Vagina (tissue), 2 donors: ENCODE measurements around the gene CNTN5. TPM values are rescaled to one million over a fixed set of nuclear protein-coding genes. Genes with fewer than 3 reads are reported as not detected.

ENCODE experiments used
- DNase-seq, 2 donors: peaks; one replicate each; pipeline ENCODE4 v3.0.0-alpha.2; 2017; ENCODE audit errors: extremely low spot score in 2 of 2
- H3K27ac ChIP-seq: fragments of 200-600 bp; sonication (generic); one replicate; pipeline ENCODE4 v1.5.1; 2019
- H3K27me3 ChIP-seq: fragments of 200-600 bp; sonication (generic); one replicate; pipeline ENCODE4 v1.5.1; 2019
- H3K36me3 ChIP-seq, 2 donors: fragments of 200-600 bp; sonication (generic); one replicate each; pipeline ENCODE4 v1.5.1; 2017 to 2019
- H3K4me1 ChIP-seq: fragments of 200-600 bp; sonication (generic); one replicate; pipeline ENCODE4 v1.5.1; 2019
- H3K4me3 ChIP-seq, 2 donors: fragments of 200-600 bp; sonication (generic); 1 replicate in 1 of 2; 2 replicates in 1 of 2; pipeline ENCODE4 v1.5.1; 2016 to 2019
- H3K9me3 ChIP-seq: fragments of 200-600 bp; sonication (generic); one replicate; pipeline ENCODE4 v1.5.1; 2019
- POLR2A ChIP-seq, 2 donors: fragments of 450-650 bp; IDR thresholded peaks; one replicate each; pipeline ENCODE4 v1.6.1; 2017; ENCODE audit warnings: antibody characterized with exemption in 2 of 2, mild to moderate bottlenecking in 2 of 2, moderate library complexity in 2 of 2
- POLR2AphosphoS5 ChIP-seq, 2 donors: sonication (generic); formaldehyde crosslinking; IDR thresholded peaks; one replicate each; pipeline ENCODE4 v1.9.0; 2017; ENCODE audit warnings: antibody characterized with exemption in 2 of 2, mild to moderate bottlenecking in 2 of 2, low read depth in 1 of 2; ENCODE audit not compliant: insufficient read depth in 1 of 2
- intact Hi-C: fragments of 100-400 bp; cut with DNase I; formaldehyde crosslinking; loops from one replicate; pipeline ENCODE4 v1.15.1; 2023
- total RNA-seq: library from RNA; depleted of rRNA; stranded (reverse); fragments of >200 nt; gene quantifications from one replicate; pipeline ENCODE4 v1.2.3, GENCODE V29; 2016
- TF ChIP-seq, protein P1 (sequence below), 3 experiments: fragments of 450-650 bp in 2 of 3; fragments of 200-600 bp in 1 of 3; sonication (generic) in 1 of 3; IDR thresholded peaks; one replicate each; pipeline ENCODE4 v1.5.1; 2017 to 2019; ENCODE audit warnings: antibody characterized with exemption in 3 of 3, mild to moderate bottlenecking in 2 of 3, moderate library complexity in 2 of 3

Gene CNTN5
- total RNA-seq, 1 donor from 2014 or later: 0.25 TPM

GRCh38 chr11:99509863-99510262, 489.1 kb downstream of the CNTN5 start:
- H3K36me3 ChIP-seq: no peaks in the 10 kb centered on the region
- no peaks in the 10 kb centered on the region for H3K4me1 ChIP-seq
- no peak for TF ChIP-seq POLR2A (IDR thresholded peaks at IDR 0.05)
- TF ChIP-seq POLR2AphosphoS5 (IDR thresholded peaks at IDR 0.05; ENCODE audit: insufficient read depth in 1 of 2, low read depth in 1 of 2): no peak
- TF ChIP-seq, protein P1, sequence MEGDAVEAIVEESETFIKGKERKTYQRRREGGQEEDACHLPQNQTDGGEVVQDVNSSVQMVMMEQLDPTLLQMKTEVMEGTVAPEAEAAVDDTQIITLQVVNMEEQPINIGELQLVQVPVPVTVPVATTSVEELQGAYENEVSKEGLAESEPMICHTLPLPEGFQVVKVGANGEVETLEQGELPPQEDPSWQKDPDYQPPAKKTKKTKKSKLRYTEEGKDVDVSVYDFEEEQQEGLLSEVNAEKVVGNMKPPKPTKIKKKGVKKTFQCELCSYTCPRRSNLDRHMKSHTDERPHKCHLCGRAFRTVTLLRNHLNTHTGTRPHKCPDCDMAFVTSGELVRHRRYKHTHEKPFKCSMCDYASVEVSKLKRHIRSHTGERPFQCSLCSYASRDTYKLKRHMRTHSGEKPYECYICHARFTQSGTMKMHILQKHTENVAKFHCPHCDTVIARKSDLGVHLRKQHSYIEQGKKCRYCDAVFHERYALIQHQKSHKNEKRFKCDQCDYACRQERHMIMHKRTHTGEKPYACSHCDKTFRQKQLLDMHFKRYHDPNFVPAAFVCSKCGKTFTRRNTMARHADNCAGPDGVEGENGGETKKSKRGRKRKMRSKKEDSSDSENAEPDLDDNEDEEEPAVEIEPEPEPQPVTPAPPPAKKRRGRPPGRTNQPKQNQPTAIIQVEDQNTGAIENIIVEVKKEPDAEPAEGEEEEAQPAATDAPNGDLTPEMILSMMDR (IDR thresholded peaks at IDR 0.05): no peak
- no peaks in the 10 kb centered on the region for H3K27me3 ChIP-seq
- intact Hi-C loops: no loop called here
- no peak for DNase-seq
- no peaks in the 10 kb centered on the region for H3K9me3 ChIP-seq
- no peak overlapping the region for H3K27ac ChIP-seq
- H3K4me3 ChIP-seq: no peak overlapping the region

DNA sequence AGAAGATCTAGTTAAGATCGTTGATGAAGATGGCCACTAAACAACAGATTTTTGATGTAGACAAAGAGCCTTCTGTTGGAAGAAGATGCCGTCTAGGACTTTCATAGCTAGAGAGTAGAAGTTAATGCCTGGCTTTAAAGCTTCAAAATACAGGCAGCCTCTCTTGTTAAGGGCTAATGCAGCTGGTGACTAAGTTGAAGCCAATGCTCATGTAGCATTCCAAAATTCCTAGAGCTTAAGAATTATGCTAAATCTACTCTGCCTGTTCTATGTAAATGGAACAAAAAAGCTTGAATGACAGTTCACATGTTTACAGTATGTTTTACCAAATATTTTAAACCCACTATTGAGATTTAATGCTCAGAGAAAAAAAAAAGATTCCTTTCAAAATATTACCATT, 492.6 kb downstream of the CNTN5 start:
- H3K9me3 ChIP-seq: no peaks in the 10 kb centered on the region
- no peaks in the 10 kb centered on the region for H3K27me3 ChIP-seq
- H3K4me3 ChIP-seq: no peak overlapping the region
- no peaks in the 10 kb centered on the region for H3K4me1 ChIP-seq
- no peaks in the 10 kb centered on the region for H3K36me3 ChIP-seq
- no peak for DNase-seq
- no peak overlapping the region for H3K27ac ChIP-seq
- TF ChIP-seq, protein P1 (IDR thresholded peaks at IDR 0.05): no peak
- TF ChIP-seq POLR2AphosphoS5 (IDR thresholded peaks at IDR 0.05; ENCODE audit: insufficient read depth in 1 of 2, low read depth in 1 of 2) (no peak), POLR2A (IDR thresholded peaks at IDR 0.05) (no peak)
- intact Hi-C loops: no loop called here

DNA sequence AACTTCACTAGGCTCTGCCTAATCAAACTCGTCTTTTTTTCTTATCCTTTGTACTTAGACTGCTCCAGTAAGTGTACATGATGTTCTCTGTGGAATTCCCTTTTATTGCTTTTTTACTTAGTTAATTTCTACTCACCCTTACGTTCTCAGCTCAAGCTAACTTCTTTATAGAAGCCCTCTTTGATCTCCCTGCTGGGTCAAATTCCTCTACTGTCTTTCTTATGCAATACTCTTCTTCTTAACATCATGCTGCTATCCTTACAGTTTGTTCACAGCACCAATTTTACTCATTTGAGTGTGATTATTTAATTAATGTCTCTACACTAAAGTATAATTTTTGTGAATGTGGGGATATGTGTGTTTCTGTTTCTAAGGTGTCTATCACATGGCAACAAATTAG, 498.3 kb downstream of the CNTN5 start:
- no peak overlapping the region for H3K27ac ChIP-seq
- H3K4me3 ChIP-seq: no peak overlapping the region
- H3K27me3 ChIP-seq: no peaks in the 10 kb centered on the region
- no peaks in the 10 kb centered on the region for H3K4me1 ChIP-seq
- DNase-seq: no peak
- no peaks in the 10 kb centered on the region for H3K9me3 ChIP-seq
- H3K36me3 ChIP-seq: no peaks in the 10 kb centered on the region
- TF ChIP-seq POLR2A (IDR thresholded peaks at IDR 0.05): no peak
- TF ChIP-seq, protein P1 (IDR thresholded peaks at IDR 0.05): no peak
- no peak for TF ChIP-seq POLR2AphosphoS5 (IDR thresholded peaks at IDR 0.05; ENCODE audit: insufficient read depth in 1 of 2, low read depth in 1 of 2)
- intact Hi-C loops: no loop called here

- TF ChIP-seq POLR2AphosphoS5 (IDR thresholded peaks at IDR 0.05; ENCODE audit: insufficient read depth in 1 of 2, low read depth in 1 of 2): no peak
- TF ChIP-seq POLR2A (IDR thresholded peaks at IDR 0.05): no peak
- TF ChIP-seq, protein P1 (IDR thresholded peaks at IDR 0.05): no peak
- no peak overlapping the region for H3K27ac ChIP-seq
- intact Hi-C loops: no loop called here
- H3K36me3 ChIP-seq: no peaks in the 10 kb centered on the region
- no peak overlapping the region for H3K4me3 ChIP-seq
- H3K27me3 ChIP-seq: no peaks in the 10 kb centered on the region
- no peak for DNase-seq
- H3K9me3 ChIP-seq: no peaks in the 10 kb centered on the region
- no peaks in the 10 kb centered on the region for H3K4me1 ChIP-seq
Observed at GRCh38 chr11:99522467-99523173, 501.9 kb downstream of the CNTN5 start.

DNA sequence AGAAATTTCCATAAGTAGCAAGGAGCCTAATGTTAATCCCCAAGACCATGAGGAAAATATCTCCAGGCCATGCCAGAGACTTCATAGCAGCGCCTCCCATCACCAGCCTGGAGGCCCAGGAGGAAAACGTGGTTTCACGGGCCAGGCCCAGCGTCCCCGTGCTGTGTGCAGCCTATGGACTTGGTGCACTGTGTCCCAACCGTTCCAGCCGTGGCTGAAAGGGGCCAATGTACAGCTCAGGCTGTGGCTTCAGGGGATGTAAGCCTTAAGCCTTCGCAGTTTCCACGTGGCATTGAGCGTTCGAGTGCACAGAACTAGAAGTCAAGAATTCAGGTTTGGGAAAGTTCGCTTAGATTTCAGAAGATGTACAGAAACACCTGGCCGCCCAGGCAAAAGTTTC, 510.7 kb downstream of the CNTN5 start:
- no peak for DNase-seq
- no peak for TF ChIP-seq POLR2AphosphoS5 (IDR thresholded peaks at IDR 0.05; ENCODE audit: insufficient read depth in 1 of 2, low read depth in 1 of 2)
- TF ChIP-seq POLR2A (IDR thresholded peaks at IDR 0.05): no peak
- TF ChIP-seq, protein P1 (IDR thresholded peaks at IDR 0.05): no peak
- H3K4me3 ChIP-seq: no peak overlapping the region
- no peaks in the 10 kb centered on the region for H3K4me1 ChIP-seq
- intact Hi-C loops: no loop called here
- H3K36me3 ChIP-seq: no peaks in the 10 kb centered on the region
- no peaks in the 10 kb centered on the region for H3K9me3 ChIP-seq
- H3K27me3 ChIP-seq: no peaks in the 10 kb centered on the region
- H3K27ac ChIP-seq: no peak overlapping the region
